ENCODE measurements around the gene APLF. TPM values are rescaled to one million over a fixed set of nuclear protein-coding genes. Genes with fewer than 3 reads are reported as not detected.

APLF gene
- total RNA-seq, 1 donor from 2014 or later, result 6.2 TPM

GRCh38 chr2:68447118-68447517 is 20.3 kb upstream of the APLF start:
- Mint-ChIP-seq H3K4me1 (ENCODE audit: unreplicated experiment) (no peaks in the 10 kb centered on the region), H3K9me3 (no peaks in the 10 kb centered on the region), H3K4me3 (no peak overlapping the region), H3K27ac (no peak overlapping the region), H3K27me3 (peaks cover 9% of the 10 kb centered on the region), H3K36me3 (no peaks in the 10 kb centered on the region)
- no peak for TF ChIP-seq CTCF (conservative IDR thresholded peaks at IDR 0.05)
- DNase-seq (ENCODE audit: extremely low spot score, unreplicated experiment), result no peak

- no peaks in the 10 kb centered on the region for H3K9me3 Mint-ChIP-seq
Observed at GRCh38 chr2:68448671-68449653, 18.4 kb upstream of the APLF start.

GRCh38 chr2:68452158-68452900 is 15.1 kb upstream of the APLF start:
- no peak for TF ChIP-seq CTCF (conservative IDR thresholded peaks at IDR 0.05)
- H3K4me3 Mint-ChIP-seq, result no peak overlapping the region
- H3K9me3 Mint-ChIP-seq, result no peaks in the 10 kb centered on the region

More at GRCh38 chr2:68448671-68449653, 18.4 kb upstream of the APLF start:
- no peaks in the 10 kb centered on the region for H3K36me3 Mint-ChIP-seq
- DNase-seq (ENCODE audit: extremely low spot score, unreplicated experiment), result no peak
- TF ChIP-seq CTCF (conservative IDR thresholded peaks at IDR 0.05), result no peak
- H3K27ac Mint-ChIP-seq, result no peak overlapping the region
- H3K4me1 Mint-ChIP-seq (ENCODE audit: unreplicated experiment), result no peaks in the 10 kb centered on the region
- H3K27me3 Mint-ChIP-seq, result peaks cover 6% of the 10 kb centered on the region
- no peak overlapping the region for H3K4me3 Mint-ChIP-seq

GRCh38 chr2:68453761-68454360 is 13.5 kb upstream of the APLF start:
- Mint-ChIP-seq H3K27me3 (no peaks in the 10 kb centered on the region), H3K4me1 (ENCODE audit: unreplicated experiment) (no peaks in the 10 kb centered on the region), H3K36me3 (no peaks in the 10 kb centered on the region), H3K4me3 (no peak overlapping the region), H3K9me3 (no peaks in the 10 kb centered on the region), H3K27ac (no peak overlapping the region)
- no peak for DNase-seq (ENCODE audit: extremely low spot score, unreplicated experiment)
- no peak for TF ChIP-seq CTCF (conservative IDR thresholded peaks at IDR 0.05)

More at GRCh38 chr2:68452158-68452900, 15.1 kb upstream of the APLF start:
- no peaks in the 10 kb centered on the region for H3K36me3 Mint-ChIP-seq
- no peak for DNase-seq (ENCODE audit: extremely low spot score, unreplicated experiment)
- no peak overlapping the region for H3K27ac Mint-ChIP-seq
- no peaks in the 10 kb centered on the region for H3K4me1 Mint-ChIP-seq (ENCODE audit: unreplicated experiment)
- no peaks in the 10 kb centered on the region for H3K27me3 Mint-ChIP-seq

GRCh38 chr2:68454719-68455118 is 12.7 kb upstream of the APLF start:
- Mint-ChIP-seq H3K27me3 (no peaks in the 10 kb centered on the region), H3K27ac (no peak overlapping the region), H3K4me1 (ENCODE audit: unreplicated experiment) (no peaks in the 10 kb centered on the region), H3K36me3 (no peaks in the 10 kb centered on the region), H3K9me3 (no peaks in the 10 kb centered on the region), H3K4me3 (no peak overlapping the region)
- no peak for TF ChIP-seq CTCF (conservative IDR thresholded peaks at IDR 0.05)
- no peak for DNase-seq (ENCODE audit: extremely low spot score, unreplicated experiment)

Measured in type B pancreatic cell (in vitro differentiated cells).